Muscle of back (tissue), 13 donors: ENCODE results near the gene ANTXR1. TPM values are rescaled to one million over a fixed set of nuclear protein-coding genes. Genes with fewer than 3 reads are reported as not detected.
A peak's percentile ranks its signal among the peaks of the same experiment; 100 is the strongest.

Experiments used
- DNase-seq, 3 donors: peaks; one replicate each; pipeline versions ENCODE4 v3.0.0 to v3.0.0-alpha.2; 2013
- long read RNA-seq, 9 donors: transcript quantifications; one replicate each; lab custom pipeline, GENCODE V29; 2026
- polyA plus RNA-seq, 10 donors: library from polyadenylated mRNA; unstranded; fragments of 120-200 nt; gene quantifications; one replicate each; pipeline ENCODE4 v1.2.1, GENCODE V29; 2013; ENCODE audit not compliant: insufficient read length in 10 of 10

The ANTXR1 gene
- 100 to 1,000 TPM; 131 to 213 (median 153) TPM for polyA plus RNA-seq
- long read RNA-seq, donor 1, full-length matches to known transcripts: 25 of 25 reads
- long read RNA-seq, donor 1, partial matches to known transcripts: 0 of 25 reads
- long read RNA-seq, donor 1, other reads (novel, unspliced or antisense): 0 of 25 reads
- long read RNA-seq, donor 2, full-length matches to known transcripts: 7 of 7 reads
- long read RNA-seq, donor 2, partial matches to known transcripts: 0 of 7 reads
- long read RNA-seq, donor 2, other reads (novel, unspliced or antisense): 0 of 7 reads
- long read RNA-seq, donor 3: 0 reads
- long read RNA-seq, donor 4, full-length matches to known transcripts: 14 of 14 reads
- long read RNA-seq, donor 4, partial matches to known transcripts: 0 of 14 reads
- long read RNA-seq, donor 4, other reads (novel, unspliced or antisense): 0 of 14 reads
- long read RNA-seq, donor 5, full-length matches to known transcripts: 20 of 25 reads
- long read RNA-seq, donor 5, partial matches to known transcripts: 5 of 25 reads
- long read RNA-seq, donor 5, other reads (novel, unspliced or antisense): 0 of 25 reads
- long read RNA-seq, donor 6, full-length matches to known transcripts: 24 of 249 reads
- long read RNA-seq, donor 6, partial matches to known transcripts: 225 of 249 reads
- long read RNA-seq, donor 6, other reads (novel, unspliced or antisense): 0 of 249 reads
- long read RNA-seq, donor 7, full-length matches to known transcripts: 16 of 16 reads
- long read RNA-seq, donor 7, partial matches to known transcripts: 0 of 16 reads
- long read RNA-seq, donor 7, other reads (novel, unspliced or antisense): 0 of 16 reads
- long read RNA-seq, donor 8, full-length matches to known transcripts: 13 of 13 reads
- long read RNA-seq, donor 8, partial matches to known transcripts: 0 of 13 reads
- long read RNA-seq, donor 8, other reads (novel, unspliced or antisense): 0 of 13 reads
- long read RNA-seq, donor 9, full-length matches to known transcripts: 6 of 38 reads
- long read RNA-seq, donor 9, partial matches to known transcripts: 32 of 38 reads
- long read RNA-seq, donor 9, other reads (novel, unspliced or antisense): 0 of 38 reads

DNA sequence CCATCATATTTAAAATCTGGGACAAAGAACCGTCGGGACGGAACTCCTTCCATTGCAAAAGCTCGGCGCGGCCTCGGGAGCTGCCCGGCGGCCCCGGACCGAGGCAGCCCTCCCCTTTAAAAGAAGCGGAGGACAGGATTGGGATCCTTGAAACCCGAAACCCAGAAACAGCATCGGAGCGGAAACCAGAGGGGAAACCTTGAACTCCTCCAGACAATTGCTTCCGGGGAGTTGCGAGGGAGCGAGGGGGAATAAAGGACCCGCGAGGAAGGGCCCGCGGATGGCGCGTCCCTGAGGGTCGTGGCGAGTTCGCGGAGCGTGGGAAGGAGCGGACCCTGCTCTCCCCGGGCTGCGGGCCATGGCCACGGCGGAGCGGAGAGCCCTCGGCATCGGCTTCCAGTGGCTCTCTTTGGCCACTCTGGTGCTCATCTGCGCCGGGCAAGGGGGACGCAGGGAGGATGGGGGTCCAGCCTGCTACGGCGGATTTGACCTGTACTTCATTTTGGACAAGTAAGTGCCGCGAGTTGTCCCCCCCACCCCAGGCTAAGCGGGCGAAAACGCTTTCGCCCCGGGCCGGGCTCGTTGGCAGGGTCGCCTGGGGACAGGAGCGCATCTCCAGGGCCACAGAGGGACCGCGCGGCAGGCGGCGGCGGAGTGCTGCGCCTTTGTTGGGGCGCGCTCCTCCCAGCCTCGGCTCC lies at the start of gene ANTXR1:
Gene ANTXR1, plus strand, starts transcription at position 38 of the 698 bp plus-strand sequence. Its CDS starts 321 bp downstream, at position 359.
- peak; percentile 82 to 96 (median 84) for DNase-seq

DNA sequence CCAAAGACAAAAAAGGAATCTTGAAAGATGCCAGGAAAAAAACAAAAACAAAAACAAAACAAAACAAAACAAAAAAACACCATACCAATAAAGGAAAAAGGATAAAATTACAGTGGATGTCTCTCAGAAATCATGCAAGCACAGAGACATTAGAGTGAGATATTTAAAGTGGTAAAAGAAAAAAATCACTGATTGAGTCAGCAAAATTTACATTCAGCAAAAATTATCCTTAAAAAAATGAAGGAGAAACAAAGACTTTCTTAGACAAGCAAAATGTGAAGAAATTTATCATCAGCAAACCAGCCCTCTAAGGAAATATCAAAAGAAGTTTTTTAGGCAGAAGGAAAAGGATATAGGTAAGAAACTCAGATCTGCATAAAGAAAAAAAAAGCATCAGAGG lies 48.7 kb upstream of the ANTXR1 start:
- DNase-seq: no peak

GRCh38 chr2:68968221-68968620 lies 44.8 kb upstream of the ANTXR1 start:
- DNase-seq: no peak

DNA sequence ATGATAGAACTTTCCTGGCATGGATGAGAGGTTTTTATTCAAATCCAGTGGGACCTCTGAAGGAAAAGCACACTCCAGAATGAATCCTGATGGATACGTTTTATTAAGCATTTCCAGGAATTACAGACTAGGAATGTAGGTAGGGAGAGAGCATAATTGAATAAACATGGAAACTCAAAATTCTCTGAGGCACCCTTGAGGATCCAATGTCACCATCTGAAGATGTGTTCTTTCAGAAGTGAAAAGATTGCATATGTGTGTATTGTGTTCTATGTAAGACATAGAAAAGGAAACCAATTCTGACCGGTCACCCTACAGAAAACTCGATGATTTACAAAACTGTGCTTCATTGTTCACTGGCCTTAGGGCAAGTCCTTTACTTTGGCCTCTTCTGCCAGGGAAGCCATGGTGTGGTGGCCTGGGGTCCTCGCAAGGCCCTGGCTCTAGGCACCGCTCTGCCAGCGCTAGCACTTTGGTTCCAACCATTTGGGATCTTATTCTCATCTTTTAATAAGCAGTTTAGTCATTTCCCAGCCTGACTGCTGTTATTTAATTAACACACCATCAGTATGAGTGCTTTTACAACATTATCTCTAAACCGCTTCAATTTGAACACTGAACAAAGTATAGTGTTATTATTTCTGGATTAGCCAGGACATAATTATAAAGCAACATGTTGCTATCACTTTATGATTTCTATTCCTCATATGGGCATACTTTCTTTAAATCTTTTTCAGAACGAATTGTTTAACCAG lies 43.1 kb upstream of the ANTXR1 start:
- peak in 2 of 3 donors; percentile 38 to 79 for DNase-seq

- peak; percentile 69 to 93 (median 85) for DNase-seq
Measured at GRCh38 chr2:68970566-68971265, 42.3 kb upstream of the ANTXR1 start.

GRCh38 chr2:68971591-68972231 lies 41.3 kb upstream of the ANTXR1 start:
- peak in 1 of 3 donors; percentile 90 for DNase-seq

DNA sequence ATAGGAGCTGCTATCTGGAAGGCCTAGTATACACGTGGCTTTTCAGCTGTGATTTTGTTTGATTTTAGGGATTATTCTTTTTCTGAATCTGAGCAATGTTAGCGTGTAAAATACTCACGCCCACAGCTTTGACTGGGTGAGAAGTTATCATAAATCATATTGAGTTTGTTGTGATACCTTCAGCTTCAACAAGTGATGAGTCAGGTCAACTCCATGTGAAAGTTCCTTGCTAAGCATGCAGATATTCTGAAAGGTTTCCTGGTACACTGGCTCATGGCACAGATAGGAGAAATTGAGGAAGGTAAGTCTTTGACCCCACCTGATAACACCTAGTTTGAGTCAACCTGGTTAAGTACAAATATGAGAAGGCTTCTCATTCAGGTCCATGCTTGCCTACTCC lies 38.7 kb upstream of the ANTXR1 start, which contains the start of gene GKN1:
Gene GKN1, plus strand, starts transcription at position 386 of the 400 bp plus-strand sequence. CDS start 42 bp downstream, outside the sequence.
- DNase-seq: no peak

DNA sequence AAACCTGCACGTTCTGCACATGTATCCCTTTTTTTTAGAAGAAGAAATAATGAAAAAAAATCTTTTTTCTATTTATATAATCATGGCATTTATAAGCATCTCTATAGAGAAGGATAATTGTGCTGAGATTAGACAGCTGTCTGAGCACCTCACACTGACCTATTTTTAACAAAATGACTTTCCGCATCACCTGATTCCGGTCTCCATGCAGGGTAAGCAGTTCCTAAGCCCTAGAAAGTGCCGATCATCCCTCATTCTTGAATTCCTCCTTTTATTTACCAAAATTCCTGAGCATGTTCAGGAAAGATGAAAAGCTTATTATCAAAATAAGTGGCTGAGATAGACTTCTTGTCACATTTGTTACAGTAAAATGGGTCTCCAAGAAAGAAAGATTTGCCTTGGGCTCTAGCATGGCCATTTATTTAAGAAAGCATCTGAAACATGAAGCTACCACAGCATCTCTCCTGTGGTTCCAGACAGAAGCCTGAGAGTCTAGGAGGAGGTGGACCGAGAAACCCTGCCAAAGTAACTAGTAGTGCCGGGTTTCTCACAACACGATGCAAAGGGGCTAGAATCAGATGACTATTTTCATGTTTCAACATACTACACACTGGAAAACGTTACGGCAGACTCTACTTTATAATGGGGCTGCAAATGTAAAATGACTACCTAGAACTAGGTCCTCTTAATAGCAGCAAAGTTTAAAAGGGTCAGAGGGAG lies 37.9 kb upstream of the ANTXR1 start:
- peak in 1 of 3 donors; percentile 25 for DNase-seq

DNA sequence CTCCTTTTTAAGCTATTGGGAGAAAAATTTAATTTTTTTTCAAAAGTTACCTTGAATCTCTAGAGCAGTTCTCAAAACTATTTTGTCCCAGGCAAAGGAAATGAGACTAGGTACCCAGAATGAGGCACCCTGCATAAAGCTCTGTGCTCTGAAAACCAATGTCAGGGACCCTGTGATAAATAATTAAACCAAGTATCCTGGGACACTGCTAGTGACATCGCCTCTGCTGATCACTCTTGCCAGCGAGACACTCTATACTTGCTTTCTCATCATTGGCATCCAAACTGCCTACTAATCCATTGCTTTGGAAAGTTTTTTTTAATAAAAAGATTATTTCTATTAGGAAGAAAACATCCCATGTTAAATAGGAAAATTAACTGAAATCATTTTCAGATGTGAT lies 37.1 kb upstream of the ANTXR1 start:
- no peak for DNase-seq

- DNase-seq: no peak
Measured at GRCh38 chr2:68977453-68977852, 35.5 kb upstream of the ANTXR1 start.

- no peak for DNase-seq
Measured at GRCh38 chr2:68978098-68978497, 34.9 kb upstream of the ANTXR1 start.

GRCh38 chr2:68980956-68981355 lies 32.0 kb upstream of the ANTXR1 start:
- no peak for DNase-seq

- DNase-seq: peak in 1 of 3 donors; percentile 62
Measured at GRCh38 chr2:68987021-68987503, 25.9 kb upstream of the ANTXR1 start.

DNA sequence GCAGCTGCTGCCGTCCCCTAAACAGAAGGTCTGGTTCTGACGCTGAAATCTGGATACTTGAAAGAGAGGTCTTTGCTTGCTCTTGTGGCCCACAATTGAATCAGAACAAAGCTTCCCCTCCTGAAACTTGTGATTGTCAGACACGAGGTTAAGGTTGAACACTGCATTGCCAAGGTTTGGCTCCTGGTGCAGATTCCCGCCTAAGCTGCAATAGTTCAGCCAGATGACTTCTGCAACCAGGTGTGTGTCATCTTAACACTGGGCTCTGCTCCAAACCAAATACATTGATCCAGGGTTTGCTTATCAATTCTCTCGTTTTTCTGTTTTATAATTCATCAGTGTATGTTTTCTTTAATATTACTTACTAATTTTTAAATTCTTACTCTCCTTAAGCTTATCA lies 23.9 kb upstream of the ANTXR1 start:
- peak in 1 of 3 donors; percentile 42 for DNase-seq

DNA sequence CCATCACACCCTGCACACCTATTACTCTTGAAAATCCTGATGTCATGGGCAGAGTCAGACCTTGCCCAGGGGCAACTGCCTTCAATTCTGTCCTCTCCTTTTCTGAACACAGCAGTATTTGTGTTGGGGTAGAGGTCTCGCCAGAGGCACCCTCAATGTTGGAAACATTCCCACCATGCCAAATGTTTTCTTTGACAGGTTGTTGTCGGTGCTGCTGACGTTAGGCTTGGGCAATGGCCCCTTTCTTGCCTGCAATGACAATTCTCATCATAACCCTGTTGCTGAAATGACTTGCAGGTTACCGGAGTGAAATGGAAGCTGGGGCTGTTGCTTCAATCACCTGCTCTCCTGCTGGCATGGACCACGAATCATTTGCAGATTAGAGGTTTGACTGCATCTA lies 20.6 kb upstream of the ANTXR1 start:
- no peak for DNase-seq

DNA sequence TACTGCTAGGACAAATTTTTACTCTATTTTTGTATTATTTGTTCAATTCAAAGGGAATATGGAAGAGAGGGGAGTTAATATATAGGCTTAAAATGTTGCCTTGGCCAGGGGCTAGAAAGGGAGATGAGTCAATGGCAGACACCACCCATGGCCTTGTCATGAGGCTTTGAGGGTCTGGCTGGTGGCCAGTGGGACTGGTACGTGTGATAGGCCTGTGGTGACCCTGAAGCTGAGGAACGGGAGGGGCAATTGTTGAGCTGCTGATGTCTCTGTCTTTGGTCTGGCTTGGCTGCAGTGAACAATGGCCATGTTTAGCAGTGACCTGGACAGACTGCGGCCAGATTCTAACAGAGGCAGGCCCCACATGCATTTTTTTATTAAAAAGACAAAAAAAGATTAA lies 20.0 kb upstream of the ANTXR1 start:
- DNase-seq: no peak

DNA sequence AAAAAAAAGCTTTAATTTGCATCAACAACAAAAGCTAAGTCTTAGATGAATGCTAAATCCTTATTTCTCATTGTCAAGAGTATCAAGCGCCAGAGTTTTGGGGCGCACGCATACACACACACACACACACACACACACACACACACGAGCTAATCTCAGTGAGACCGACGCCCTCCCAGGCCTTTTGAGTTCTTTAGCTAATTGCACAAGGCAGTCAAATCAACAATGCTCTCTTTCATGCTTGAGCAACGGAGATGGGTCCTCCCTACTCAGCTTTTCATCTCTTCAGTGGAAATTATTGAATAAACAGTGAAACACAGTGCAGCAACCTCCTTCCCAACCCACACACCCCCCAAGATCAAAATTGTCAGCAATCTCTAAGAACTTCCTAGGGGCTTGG lies 19.3 kb upstream of the ANTXR1 start:
- no peak for DNase-seq

DNA sequence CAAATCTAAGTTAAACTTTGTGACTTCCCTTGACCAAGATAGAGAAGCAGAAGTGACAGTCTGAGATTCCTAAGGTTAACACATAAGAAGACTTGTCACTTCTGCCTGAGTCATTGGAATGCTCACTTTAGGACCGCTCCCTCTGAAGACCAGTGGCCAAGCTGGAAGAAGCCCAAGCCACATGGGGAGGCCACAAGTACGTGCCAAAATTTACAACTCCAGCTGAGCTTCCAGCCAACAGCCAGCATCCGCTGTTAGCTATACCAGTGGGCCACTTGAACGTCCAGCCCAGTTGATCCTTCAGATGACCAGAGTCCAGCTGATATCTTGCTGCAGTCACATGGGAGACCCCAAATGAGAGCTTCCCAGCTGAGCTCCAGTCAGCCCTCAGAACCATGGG lies 18.1 kb upstream of the ANTXR1 start:
- DNase-seq: no peak

GRCh38 chr2:68995916-68996315 lies 17.1 kb upstream of the ANTXR1 start:
- DNase-seq: no peak
